Liver (tissue), 3 donors: ENCODE data around the gene SAMSN1.

Experiments
- ATF3 ChIP-seq: IDR thresholded peaks from 2 replicates; pipeline ENCODE4 v1.6.1; 2016; ENCODE audit warnings: antibody characterized with exemption
- EGR1 ChIP-seq, 2 donors: IDR thresholded peaks; 2 replicates each; pipeline ENCODE4 v1.6.1; 2016 to 2018; ENCODE audit warnings: antibody characterized with exemption in 2 of 2, low read depth in 2 of 2
- GABPA ChIP-seq, 2 donors: IDR thresholded peaks in 1 of 2; conservative IDR thresholded peaks in 1 of 2; 2 replicates each; pipeline ENCODE4 v1.6.1; 2016; ENCODE audit warnings: antibody characterized with exemption in 2 of 2, mild to moderate bottlenecking in 1 of 2, moderate library complexity in 1 of 2
- HNF4A ChIP-seq, 2 donors: conservative IDR thresholded peaks; 2 replicates each; pipeline ENCODE4 v1.6.1; 2016; ENCODE audit warnings: antibody characterized with exemption in 2 of 2, mild to moderate bottlenecking in 2 of 2
- MAX ChIP-seq: IDR thresholded peaks from 2 replicates; pipeline ENCODE4 v1.6.1; 2016; ENCODE audit warnings: antibody characterized with exemption
- RAD21 ChIP-seq, 2 donors: IDR thresholded peaks; 2 replicates each; pipeline ENCODE4 v1.6.1; 2016; ENCODE audit warnings: antibody characterized with exemption in 2 of 2, mild to moderate bottlenecking in 2 of 2
- REST ChIP-seq: IDR thresholded peaks from 2 replicates; pipeline ENCODE4 v1.6.1; 2016; ENCODE audit warnings: antibody characterized with exemption, mild to moderate bottlenecking
- SP1 ChIP-seq: IDR thresholded peaks from 2 replicates; pipeline ENCODE4 v1.6.1; 2018; ENCODE audit warnings: antibody characterized with exemption, mild to moderate bottlenecking
- TAF1 ChIP-seq: conservative IDR thresholded peaks from 2 replicates; pipeline ENCODE4 v1.6.1; 2016; ENCODE audit warnings: antibody characterized with exemption, mild to moderate bottlenecking
- YY1 ChIP-seq: IDR thresholded peaks from 2 replicates; pipeline ENCODE4 v1.6.1; 2016; ENCODE audit warnings: antibody characterized with exemption, mild to moderate bottlenecking
- TF ChIP-seq, protein P1 (sequence below): fragments of 150-350 bp; IDR thresholded peaks from 2 replicates; pipeline ENCODE4 v1.5.1; 2017; ENCODE audit warnings: improper control_type of control experiment, low read depth, low read length; ENCODE audit not compliant: missing input control
- TF ChIP-seq, protein P2 (sequence below): IDR thresholded peaks from 2 replicates; pipeline ENCODE4 v1.6.1; 2016; ENCODE audit warnings: antibody characterized with exemption
- donor health status: healthy.
- donor health status: healthy.

GRCh38 chr21:14435423-14435822 lies 110.7 kb downstream of the SAMSN1 start:
- TF ChIP-seq, protein P1, sequence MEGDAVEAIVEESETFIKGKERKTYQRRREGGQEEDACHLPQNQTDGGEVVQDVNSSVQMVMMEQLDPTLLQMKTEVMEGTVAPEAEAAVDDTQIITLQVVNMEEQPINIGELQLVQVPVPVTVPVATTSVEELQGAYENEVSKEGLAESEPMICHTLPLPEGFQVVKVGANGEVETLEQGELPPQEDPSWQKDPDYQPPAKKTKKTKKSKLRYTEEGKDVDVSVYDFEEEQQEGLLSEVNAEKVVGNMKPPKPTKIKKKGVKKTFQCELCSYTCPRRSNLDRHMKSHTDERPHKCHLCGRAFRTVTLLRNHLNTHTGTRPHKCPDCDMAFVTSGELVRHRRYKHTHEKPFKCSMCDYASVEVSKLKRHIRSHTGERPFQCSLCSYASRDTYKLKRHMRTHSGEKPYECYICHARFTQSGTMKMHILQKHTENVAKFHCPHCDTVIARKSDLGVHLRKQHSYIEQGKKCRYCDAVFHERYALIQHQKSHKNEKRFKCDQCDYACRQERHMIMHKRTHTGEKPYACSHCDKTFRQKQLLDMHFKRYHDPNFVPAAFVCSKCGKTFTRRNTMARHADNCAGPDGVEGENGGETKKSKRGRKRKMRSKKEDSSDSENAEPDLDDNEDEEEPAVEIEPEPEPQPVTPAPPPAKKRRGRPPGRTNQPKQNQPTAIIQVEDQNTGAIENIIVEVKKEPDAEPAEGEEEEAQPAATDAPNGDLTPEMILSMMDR = no peak
- TF ChIP-seq MAX = no peak
- TF ChIP-seq REST = no peak
- no peak for TF ChIP-seq RAD21 (IDR thresholded peaks at IDR 0.05)
- TF ChIP-seq GABPA (IDR thresholded peaks at IDR 0.05 in 1 of 2, conservative IDR thresholded peaks at IDR 0.05 in 1 of 2) = no peak
- TF ChIP-seq EGR1 (IDR thresholded peaks at IDR 0.05; ENCODE audit: low read depth in 2 of 2) = no peak
- no peak for TF ChIP-seq TAF1
- TF ChIP-seq, protein P2, sequence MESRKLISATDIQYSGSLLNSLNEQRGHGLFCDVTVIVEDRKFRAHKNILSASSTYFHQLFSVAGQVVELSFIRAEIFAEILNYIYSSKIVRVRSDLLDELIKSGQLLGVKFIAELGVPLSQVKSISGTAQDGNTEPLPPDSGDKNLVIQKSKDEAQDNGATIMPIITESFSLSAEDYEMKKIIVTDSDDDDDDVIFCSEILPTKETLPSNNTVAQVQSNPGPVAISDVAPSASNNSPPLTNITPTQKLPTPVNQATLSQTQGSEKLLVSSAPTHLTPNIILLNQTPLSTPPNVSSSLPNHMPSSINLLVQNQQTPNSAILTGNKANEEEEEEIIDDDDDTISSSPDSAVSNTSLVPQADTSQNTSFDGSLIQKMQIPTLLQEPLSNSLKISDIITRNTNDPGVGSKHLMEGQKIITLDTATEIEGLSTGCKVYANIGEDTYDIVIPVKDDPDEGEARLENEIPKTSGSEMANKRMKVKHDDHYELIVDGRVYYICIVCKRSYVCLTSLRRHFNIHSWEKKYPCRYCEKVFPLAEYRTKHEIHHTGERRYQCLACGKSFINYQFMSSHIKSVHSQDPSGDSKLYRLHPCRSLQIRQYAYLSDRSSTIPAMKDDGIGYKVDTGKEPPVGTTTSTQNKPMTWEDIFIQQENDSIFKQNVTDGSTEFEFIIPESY = no peak
- TF ChIP-seq SP1 = no peak
- TF ChIP-seq ATF3 = no peak
- no peak for TF ChIP-seq YY1
- no peak for TF ChIP-seq HNF4A (conservative IDR thresholded peaks at IDR 0.05)
